NCI-H2107 (cell line): ENCODE measurements around the gene PPP2R3A.
A peak's percentile ranks its signal among the peaks of the same experiment; 100 is the strongest.
"Not testable (repeated sequence)": the region's sequence is repeated elsewhere in the genome, so short reads cannot be mapped to it uniquely, and the experiment has no call there.

Source experiments
- DNase-seq: peaks from one replicate; lab custom pipeline; 2025; lab: John Stamatoyannopoulos, UW

PPP2R3A gene

DNA sequence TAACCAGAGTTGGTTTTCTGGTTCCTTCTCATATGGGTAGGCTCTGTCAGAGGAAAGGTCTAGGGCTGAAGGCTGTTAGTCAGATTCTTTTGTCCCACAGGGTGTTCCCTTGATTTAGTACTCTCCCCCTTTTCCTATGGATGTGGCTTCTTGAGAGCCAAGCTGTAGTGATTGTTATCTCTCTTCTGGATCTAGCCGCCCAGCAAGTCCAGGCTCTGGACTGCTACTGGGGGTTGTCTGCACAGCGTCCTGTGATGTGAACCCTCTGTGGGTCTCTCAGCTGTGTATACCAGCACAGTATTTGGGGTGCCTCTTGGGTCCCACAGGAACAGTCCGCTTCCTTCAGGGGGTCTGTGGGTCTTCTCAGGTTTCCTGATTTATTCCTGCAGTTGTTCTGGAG, 70.8 kb downstream of the PPP2R3A start:
- no peak for DNase-seq

- no peak for DNase-seq
These were observed 73.1 kb downstream of the PPP2R3A start for GRCh38 chr3:136038668-136039067.

DNA sequence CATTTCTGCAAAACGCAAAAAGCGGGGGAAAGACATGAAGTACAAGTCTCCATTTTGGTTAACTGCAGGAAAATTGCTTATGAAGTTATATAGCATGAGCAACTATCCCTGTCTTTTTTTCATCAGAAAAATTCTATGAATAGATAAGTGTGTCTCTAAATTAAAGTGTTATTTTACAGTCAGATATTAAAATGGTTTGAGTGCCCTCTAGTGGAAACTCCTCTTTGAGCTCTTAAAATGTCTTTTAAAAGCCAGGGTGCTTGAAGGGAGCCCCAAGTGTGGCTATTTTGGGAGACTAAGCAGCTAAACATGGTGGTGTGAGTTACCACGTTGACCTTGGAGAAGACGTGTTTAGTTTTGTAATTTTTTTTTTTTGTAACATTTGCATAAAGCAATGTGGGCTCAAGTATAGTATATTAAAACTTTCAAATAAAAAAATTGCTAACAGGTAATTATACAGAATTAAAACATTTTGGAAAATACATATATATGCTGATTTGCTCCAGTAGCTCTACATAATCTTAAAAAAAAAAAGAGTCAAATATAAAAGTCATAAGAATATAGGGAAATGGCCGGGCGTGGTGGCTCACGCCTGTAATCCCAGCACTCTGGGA, 77.2 kb downstream of the PPP2R3A start:
- DNase-seq: peak; percentile 30

GRCh38 chr3:136044980-136045745, 79.6 kb downstream of the PPP2R3A start:
- DNase-seq: no peak

DNA sequence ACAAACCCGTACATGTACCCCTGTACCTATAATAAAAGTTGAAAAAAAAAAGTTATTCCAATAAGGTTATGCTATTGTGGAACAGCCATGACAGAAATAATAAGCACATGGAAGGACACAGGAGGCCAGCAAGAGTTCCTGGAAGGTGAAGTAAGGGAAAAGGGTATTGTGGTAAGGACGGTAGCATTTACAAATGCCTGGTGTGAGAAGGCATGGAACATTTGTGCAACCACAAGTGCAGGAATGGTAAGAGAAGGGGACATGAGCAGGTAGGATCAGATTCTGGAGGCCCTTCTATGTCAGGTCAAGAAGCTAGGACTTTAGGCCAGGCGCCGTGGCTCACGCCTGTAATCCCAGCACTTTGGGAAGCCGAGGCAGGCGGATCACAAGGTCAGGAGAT, 82.5 kb downstream of the PPP2R3A start:
- no peak for DNase-seq

- DNase-seq: no peak
These were observed 84.7 kb downstream of the PPP2R3A start for GRCh38 chr3:136050250-136050649.

GRCh38 chr3:136055491-136055890, 90.0 kb downstream of the PPP2R3A start:
- DNase-seq: no peak

DNA sequence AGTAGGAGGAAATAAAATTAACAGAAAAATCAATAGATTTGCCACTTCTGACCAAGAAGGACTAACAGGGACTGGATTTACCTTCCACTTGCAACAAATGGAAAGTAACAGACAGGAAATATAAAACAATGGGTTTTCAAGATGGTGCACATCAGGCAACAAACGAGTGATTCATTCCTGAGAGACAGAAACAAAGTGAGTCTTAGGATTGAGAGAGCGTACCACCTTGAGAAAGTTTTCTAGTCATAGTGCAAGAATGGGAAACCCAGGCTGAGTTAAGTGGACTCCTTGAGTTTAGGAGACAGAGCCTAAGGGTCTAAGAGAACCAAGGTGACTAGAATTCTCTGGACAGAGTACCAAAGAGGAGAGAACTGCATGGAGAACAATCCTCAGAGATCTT, 101.7 kb downstream of the PPP2R3A start:
- DNase-seq: no peak

GRCh38 chr3:136068708-136069107, 103.2 kb downstream of the PPP2R3A start:
- no peak for DNase-seq

- DNase-seq: no peak
These were observed 104.4 kb downstream of the PPP2R3A start for GRCh38 chr3:136069933-136070332.

GRCh38 chr3:136070334-136070733, 104.8 kb downstream of the PPP2R3A start:
- DNase-seq: no peak

DNA sequence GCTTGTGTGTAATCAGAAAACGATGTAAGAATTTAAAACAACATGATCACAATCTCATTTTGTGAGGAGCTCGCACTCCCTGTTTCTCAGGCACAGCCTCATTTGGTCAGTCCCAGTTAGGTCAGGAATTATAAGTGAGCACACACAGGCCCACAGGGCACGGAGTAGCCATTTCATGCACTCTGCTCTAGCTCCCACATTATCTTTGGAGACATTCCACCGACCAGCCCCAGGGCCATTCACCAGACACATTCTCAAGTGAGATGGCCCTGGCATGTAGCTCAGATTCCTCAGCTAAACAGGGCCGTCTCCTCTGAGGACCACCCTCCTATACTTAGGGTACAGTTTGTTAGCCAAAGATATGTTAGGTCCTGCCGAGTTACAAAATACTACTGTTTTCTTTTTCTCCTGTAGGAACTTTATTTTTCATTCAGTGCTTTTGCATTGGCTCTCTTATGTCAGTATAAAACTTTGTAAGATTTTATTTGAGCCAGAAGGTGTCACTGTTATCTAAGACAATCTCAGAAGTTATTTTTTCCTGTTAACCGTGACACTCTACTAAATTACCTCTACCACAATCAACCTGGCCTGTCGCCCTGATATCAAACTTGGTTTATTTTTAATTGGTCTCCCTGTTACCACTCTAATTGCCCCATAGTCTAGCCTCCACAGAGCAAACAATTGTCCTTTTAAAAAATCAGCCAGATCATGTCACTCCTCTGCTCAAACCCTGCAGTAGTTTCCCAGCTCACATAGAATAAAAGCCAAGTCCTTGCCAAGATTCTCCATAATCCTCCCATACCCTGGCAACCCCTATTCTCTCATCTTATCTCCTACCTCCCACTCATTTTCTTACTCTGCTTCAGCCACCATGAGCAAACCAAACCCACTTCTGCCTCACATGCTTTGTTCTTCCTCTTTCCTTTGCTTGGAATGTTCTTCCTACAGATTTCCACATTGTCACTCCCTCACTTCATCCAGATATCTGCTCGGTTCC, 105.7 kb downstream of the PPP2R3A start:
- no peak for DNase-seq

GRCh38 chr3:136074546-136075170, 109.1 kb downstream of the PPP2R3A start:
- DNase-seq: no peak

GRCh38 chr3:136075218-136075808, 109.8 kb downstream of the PPP2R3A start:
- peak; percentile 77 for DNase-seq

DNA sequence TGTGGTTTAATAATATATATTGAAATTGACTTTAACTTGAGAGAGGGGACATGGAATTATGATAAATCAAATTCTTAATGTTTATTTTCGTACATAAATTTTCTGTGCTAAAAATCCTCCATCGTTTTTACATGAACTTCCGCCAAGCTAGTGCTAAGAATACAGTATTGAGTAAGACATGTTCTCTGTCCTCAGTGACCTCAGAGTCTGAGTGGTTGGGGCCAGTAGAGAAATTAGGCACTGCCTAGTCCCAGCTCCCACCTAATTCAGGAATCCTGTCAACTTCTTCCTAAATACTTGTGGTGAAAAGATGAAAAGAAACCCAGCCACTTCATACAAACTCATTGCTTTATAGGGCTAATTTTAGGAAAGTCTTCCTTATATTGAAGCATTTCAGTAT, 110.3 kb downstream of the PPP2R3A start:
- no peak for DNase-seq

DNA sequence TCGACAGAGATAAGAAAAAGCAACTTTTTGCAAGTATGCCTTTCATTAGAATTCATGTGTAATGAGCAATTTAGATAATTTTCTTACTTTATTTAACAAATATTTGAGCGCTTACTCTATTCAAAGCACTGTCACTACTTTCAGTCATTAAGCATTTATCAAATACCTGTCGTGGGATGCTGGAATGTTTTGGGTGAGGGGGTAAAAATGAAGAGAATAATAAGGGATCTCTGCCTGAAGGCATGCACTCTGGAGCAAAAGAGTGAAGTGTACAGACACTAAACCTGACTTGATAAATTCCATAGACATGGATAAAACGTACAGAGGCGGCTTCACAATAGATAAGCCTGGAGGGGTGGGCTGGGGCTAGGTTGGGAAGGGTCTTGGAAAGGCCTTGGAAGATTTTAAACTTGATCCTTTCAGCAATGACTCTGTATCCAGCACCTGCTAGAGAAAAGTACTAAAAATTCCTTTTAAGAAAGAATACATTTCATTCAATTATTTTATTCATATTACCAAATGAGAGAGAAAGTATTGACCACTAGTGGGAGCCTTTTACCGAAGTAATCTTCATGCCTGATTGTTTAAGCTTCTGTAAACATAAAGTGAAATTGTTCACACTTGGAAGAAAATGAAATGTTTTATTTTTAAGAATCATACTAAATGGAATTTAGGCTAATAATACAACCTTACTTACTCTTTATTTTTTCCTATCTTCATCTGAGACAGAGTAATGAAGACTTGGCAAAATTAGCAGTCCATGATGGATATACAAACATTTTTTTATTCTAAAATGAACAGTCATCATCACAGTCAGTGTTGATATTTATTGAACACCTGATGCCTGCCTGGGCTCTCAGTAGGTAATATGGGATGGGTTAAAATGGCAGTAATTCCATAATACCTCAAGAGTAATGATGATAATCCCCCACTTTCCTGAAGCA, 113.2 kb downstream of the PPP2R3A start:
- DNase-seq: no peak

DNA sequence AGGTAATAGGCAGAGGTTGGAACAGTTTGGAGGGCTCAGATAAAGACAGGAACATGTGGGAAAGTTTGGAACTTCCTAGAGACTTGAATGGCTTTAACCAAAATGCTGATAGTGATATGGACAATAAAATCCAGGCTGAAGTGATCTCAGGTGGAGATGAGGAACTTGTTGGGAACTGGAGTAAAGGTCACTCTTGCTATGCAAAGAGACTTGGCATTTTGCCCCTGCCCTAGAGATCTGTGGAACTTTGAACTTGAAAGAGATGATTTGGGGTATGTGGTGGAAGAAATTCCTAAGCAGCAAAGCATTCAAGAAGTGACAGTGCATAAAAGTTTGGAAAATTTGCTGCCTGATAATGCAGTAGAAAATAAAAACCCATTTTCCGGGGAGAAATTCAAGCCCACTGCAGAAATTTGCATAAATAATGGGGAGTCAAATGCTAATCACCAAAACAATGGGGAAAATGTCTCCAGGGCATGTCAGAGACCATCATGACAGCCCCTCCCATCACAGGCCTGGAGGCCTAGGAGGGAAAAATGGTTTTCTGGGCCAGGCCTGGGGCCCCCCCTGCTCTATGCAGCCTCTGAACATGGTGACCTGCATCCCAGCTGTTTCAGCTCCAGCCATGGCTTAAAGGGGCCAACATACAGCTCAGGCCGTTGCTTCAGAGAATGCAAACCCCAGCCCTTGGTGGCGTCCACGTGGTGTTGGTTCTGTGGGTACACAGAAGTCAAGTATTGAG, 118.3 kb downstream of the PPP2R3A start:
- DNase-seq: not testable (repeated sequence)

DNA sequence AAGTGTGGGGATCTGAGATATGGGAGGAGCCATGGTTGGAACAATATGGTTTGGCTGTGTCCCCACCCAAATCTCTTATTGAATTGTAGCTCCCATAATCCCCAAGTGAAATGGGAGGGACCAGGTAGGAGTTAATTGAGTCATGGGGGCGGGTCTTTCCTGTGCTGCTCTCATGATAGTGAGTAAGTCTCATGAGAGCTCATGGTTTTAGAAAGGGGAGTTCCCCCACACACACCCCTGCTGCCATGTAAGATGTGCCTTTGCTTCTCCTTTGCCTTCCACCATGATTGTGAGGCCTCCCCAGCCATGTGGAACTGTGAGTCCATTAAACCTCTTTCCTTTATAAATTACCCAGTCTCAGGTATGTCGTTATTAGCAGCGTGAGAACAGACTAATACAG, 119.5 kb downstream of the PPP2R3A start:
- DNase-seq: not testable (repeated sequence)

GRCh38 chr3:136093771-136094170, 128.2 kb downstream of the PPP2R3A start:
- DNase-seq: no peak

DNA sequence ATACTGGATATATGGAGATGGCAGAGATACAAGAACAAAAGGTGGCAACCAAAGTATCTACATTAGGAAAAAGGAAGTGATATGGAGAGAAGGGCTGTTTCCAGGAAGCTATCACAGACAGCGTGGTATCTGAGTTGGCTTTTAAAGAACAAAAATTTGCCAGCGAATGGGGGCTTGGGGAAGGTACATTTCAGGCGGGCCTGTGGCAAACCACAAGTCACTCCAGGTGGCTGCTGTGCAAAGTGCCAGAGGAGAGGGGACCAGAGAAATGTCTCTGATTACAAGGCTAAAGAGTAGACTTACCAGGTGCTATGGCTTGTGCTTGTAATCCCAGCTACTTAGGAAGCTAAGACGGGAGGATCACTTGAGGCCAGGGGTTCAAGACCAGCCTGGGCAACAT, 139.5 kb downstream of the PPP2R3A start:
- no peak for DNase-seq
